SU-DHL-6 (cell line): Measurements from ENCODE around the gene ITGA6.

Experiments used
- H2AFZ ChIP-seq: fragments of 200-600 bp; sonication (generic); 2 replicates; pipeline ENCODE4 v1.6.1; 2014; ENCODE audit warnings: low read depth, mild to moderate bottlenecking, moderate library complexity, mixed read lengths, antibody characterized with exemption, low read length; ENCODE audit not compliant: severe bottlenecking
- H3F3A ChIP-seq: fragments of 200-600 bp; shearing (Covaris generic); 2 replicates; pipeline ENCODE4 v1.6.0; 2016; ENCODE audit warnings: antibody characterized with exemption, mild to moderate bottlenecking; ENCODE audit not compliant: insufficient read depth
- H3K27ac ChIP-seq: fragments of 200-600 bp; sonication (generic); 2 replicates; pipeline ENCODE4 v1.5.1; 2016; ENCODE audit warnings: low read depth, mild to moderate bottlenecking, low read length, moderate library complexity, mixed read lengths
- H3K27me3 ChIP-seq: fragments of 200-600 bp; sonication (generic), shearing (Covaris generic); 2 replicates; pipeline ENCODE4 v1.6.0; 2014; ENCODE audit warnings: mild to moderate bottlenecking, low read length
- H3K36me3 ChIP-seq: fragments of 200-600 bp; sonication (generic); 2 replicates; pipeline ENCODE4 v1.6.1; 2014; ENCODE audit warnings: mild to moderate bottlenecking, low read length, mixed read lengths
- H3K4me2 ChIP-seq: fragments of 300-600, 200-600 bp; shearing (Covaris generic), sonication (generic); 2 replicates; pipeline ENCODE4 v1.6.0; 2014; ENCODE audit warnings: low read length, low read depth, mild to moderate bottlenecking; ENCODE audit not compliant: poor library complexity, severe bottlenecking
- H3K4me3 ChIP-seq: fragments of 200-600 bp; sonication (generic); 2 replicates; pipeline ENCODE4 v1.5.1; 2014; ENCODE audit warnings: antibody characterized with exemption, low read length, mild to moderate bottlenecking, mixed read lengths; ENCODE audit not compliant: insufficient read depth, poor library complexity, severe bottlenecking
- H3K79me2 ChIP-seq: fragments of 200-600 bp; sonication (generic); 2 replicates; pipeline ENCODE4 v1.6.1; 2014; ENCODE audit warnings: mild to moderate bottlenecking, low read length, moderate library complexity; ENCODE audit not compliant: insufficient read depth
- H3K9ac ChIP-seq: fragments of 200-600 bp; sonication (generic); 2 replicates; pipeline ENCODE4 v1.7.0; 2014; ENCODE audit warnings: mild to moderate bottlenecking, low read length
- H3K9me2 ChIP-seq: fragments of 200-600 bp; sonication (generic); replicated peaks from 2 replicates; pipeline ENCODE4 v1.6.1; 2014; ENCODE audit warnings: low read length; ENCODE audit not compliant: insufficient read depth
- H3K9me3 ChIP-seq: fragments of 200-600 bp; sonication (generic); 2 replicates; pipeline ENCODE4 v1.6.1; 2014; ENCODE audit warnings: low read length, mixed read lengths; ENCODE audit not compliant: insufficient read depth
- H4K20me1 ChIP-seq: fragments of 200-600 bp; sonication (generic); 2 replicates; pipeline ENCODE4 v1.6.1; 2014; ENCODE audit warnings: low read depth, mild to moderate bottlenecking, antibody characterized with exemption, low read length, moderate library complexity, mixed read lengths
- EZH2phosphoT487 ChIP-seq: fragments of 200-600 bp; sonication (generic), shearing (Covaris generic); conservative IDR thresholded peaks from 2 replicates; pipeline ENCODE4 v1.6.1; 2018; ENCODE audit warnings: mild to moderate bottlenecking, antibody characterized with exemption, low read length, moderate library complexity, mixed read lengths
- TF ChIP-seq, protein P1 (sequence below): fragments of 200-600 bp; sonication (generic); IDR thresholded peaks from one replicate; pipeline ENCODE4 v1.5.1; 2017; ENCODE audit warnings: antibody characterized with exemption, mild to moderate bottlenecking, low read length, moderate library complexity; ENCODE audit not compliant: insufficient read depth, poor library complexity, severe bottlenecking

The ITGA6 gene

DNA sequence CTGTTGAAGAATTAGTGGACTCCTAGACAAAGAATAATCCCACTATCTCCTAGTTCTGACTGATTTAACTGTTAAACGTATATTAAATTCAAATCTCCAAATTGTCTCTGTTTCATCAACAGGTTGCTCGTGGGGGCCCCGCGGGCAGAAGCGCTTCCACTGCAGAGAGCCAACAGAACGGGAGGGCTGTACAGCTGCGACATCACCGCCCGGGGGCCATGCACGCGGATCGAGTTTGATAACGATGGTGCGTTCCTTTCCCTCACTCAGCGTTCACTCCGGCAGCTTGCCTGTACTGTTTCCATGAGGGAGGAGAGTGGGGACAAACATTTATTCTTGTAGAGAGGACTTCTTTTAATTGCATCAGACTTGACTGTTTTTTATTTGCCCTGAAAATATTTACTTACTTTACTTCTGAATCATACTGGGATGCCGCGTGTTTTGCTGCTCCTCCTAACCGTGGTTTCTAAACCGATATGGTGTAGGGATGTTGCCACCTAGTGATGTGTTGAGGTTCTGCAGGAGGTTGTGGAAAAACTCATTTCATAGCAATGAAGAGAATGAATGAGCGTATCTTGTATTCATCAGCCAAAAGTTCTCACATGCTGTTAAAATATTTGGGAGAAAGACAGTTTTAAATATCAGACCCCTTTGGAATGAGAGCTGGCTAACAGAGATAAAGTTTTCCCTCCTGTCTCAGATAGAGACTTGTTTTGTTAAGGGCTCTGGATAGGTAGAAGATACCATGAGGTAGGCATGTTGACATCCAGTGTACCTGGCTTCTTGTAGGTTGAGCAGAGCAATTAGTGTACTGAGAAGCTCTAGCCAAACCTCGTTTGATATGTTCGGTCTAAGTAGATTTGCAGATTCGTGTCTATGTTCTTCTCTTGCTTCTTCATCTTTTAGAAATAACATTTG lies 38.3 kb downstream of the ITGA6 start:
- Histone ChIP-seq H3K36me3 (no peaks in the 10 kb centered on the region), H3K4me3 (no peak overlapping the region), H3K79me2 (no peaks in the 10 kb centered on the region), H2AFZ (no peak overlapping the region), H3K27me3 (no peaks in the 10 kb centered on the region), H3K9ac (no peak overlapping the region), H3K4me2 (no peak overlapping the region), H3K9me2 (no peaks in the 10 kb centered on the region), H3K9me3 (no peaks in the 10 kb centered on the region), H3K27ac (no peak overlapping the region), H3F3A (no peaks in the 10 kb centered on the region), H4K20me1 (no peaks in the 10 kb centered on the region)
- TF ChIP-seq EZH2phosphoT487, result no peak
- TF ChIP-seq, protein P1, sequence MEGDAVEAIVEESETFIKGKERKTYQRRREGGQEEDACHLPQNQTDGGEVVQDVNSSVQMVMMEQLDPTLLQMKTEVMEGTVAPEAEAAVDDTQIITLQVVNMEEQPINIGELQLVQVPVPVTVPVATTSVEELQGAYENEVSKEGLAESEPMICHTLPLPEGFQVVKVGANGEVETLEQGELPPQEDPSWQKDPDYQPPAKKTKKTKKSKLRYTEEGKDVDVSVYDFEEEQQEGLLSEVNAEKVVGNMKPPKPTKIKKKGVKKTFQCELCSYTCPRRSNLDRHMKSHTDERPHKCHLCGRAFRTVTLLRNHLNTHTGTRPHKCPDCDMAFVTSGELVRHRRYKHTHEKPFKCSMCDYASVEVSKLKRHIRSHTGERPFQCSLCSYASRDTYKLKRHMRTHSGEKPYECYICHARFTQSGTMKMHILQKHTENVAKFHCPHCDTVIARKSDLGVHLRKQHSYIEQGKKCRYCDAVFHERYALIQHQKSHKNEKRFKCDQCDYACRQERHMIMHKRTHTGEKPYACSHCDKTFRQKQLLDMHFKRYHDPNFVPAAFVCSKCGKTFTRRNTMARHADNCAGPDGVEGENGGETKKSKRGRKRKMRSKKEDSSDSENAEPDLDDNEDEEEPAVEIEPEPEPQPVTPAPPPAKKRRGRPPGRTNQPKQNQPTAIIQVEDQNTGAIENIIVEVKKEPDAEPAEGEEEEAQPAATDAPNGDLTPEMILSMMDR, result peak; percentile 75

DNA sequence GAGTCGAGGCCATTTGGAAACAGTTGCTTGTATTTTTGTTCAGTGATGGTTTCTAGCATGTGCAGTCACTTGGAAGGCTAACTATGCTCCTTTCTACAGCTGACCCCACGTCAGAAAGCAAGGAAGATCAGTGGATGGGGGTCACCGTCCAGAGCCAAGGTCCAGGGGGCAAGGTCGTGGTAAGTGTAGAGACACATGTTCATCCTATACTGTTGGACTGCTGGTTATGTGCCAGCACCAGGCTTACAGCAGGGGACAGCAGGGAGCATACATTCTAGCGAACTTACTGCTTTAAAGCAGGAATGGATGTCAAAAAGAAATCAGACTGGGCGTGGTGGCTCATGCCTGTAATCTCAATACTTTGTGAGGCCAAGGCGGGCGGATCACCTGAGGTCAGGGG lies 40.0 kb downstream of the ITGA6 start:
- TF ChIP-seq EZH2phosphoT487, result no peak
- TF ChIP-seq, protein P1, result no peak
- no peak overlapping the region for H2AFZ ChIP-seq
- no peaks in the 10 kb centered on the region for H3F3A ChIP-seq
- no peaks in the 10 kb centered on the region for H3K79me2 ChIP-seq
- H3K36me3 ChIP-seq, result no peaks in the 10 kb centered on the region
- no peaks in the 10 kb centered on the region for H3K9me3 ChIP-seq
- no peak overlapping the region for H3K4me2 ChIP-seq
- H3K4me3 ChIP-seq, result no peak overlapping the region
- H3K9me2 ChIP-seq, result no peaks in the 10 kb centered on the region
- H3K27ac ChIP-seq, result no peak overlapping the region
- H3K27me3 ChIP-seq, result no peaks in the 10 kb centered on the region
- no peaks in the 10 kb centered on the region for H4K20me1 ChIP-seq
- H3K9ac ChIP-seq, result no peak overlapping the region

DNA sequence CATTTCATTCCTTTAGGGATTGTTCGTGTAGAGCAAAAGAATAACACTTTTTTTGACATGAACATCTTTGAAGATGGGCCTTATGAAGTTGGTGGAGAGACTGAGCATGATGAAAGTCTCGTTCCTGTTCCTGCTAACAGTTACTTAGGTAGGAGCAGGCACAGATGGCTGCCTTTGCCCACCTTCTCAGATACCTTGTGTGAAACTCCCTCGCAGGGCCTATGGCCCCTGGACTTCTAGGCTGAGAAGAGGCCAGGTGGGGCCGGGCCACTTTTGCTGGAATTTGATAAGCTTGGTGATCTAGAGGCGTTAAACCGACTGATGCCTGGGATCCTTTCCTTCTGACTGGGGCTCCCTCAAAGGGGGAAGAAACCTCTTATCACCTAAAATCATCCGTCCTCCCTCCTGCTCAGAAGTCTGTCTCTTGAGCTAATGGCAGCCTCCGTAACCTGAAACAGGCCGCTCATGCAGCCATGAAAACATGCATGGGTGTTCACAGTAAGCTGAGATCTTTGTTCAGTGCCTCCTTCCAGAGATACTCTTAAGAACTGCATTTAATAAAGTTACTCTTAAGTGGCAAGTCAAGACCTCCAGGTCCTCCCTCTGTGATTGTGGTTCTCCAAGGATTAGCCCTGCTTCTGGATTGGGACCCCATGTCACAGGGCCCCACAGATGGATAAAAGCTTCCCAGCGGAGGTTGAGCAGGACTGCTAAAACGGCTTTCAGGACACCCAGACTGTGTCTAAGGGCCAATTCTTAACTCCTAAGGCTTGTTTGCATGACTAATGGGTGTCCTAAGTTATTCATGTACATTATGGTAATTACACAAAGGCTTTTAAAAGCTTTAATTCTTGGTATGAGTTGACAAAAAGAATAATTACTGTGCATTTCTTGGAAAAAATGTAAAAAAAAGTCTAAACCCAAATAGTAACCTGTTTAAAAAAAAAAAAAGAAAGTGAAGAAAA lies 43.9 kb downstream of the ITGA6 start:
- H3K27me3 ChIP-seq, result no peaks in the 10 kb centered on the region
- H3F3A ChIP-seq, result no peaks in the 10 kb centered on the region
- H3K9me2 ChIP-seq, result no peaks in the 10 kb centered on the region
- no peak for TF ChIP-seq EZH2phosphoT487
- TF ChIP-seq, protein P1, result no peak
- H3K9ac ChIP-seq, result no peak overlapping the region
- H3K4me3 ChIP-seq, result no peak overlapping the region
- H3K36me3 ChIP-seq, result no peaks in the 10 kb centered on the region
- H2AFZ ChIP-seq, result no peak overlapping the region
- no peak overlapping the region for H3K4me2 ChIP-seq
- no peaks in the 10 kb centered on the region for H3K9me3 ChIP-seq
- H3K79me2 ChIP-seq, result no peaks in the 10 kb centered on the region
- H3K27ac ChIP-seq, result no peak overlapping the region
- no peaks in the 10 kb centered on the region for H4K20me1 ChIP-seq
